ENCODE data around the gene ENHO.

- no peak for TF ChIP-seq POLR2A (IDR thresholded peaks at IDR 0.05)
- no peak for TF ChIP-seq CTCF (IDR thresholded peaks at IDR 0.05)
Observed at GRCh38 chr9:34486572-34486971, 36.2 kb downstream of the ENHO start.

All from lower leg skin (tissue), 3 donors.